Neuron (in vitro differentiated cells): Measurements from ENCODE around the gene PIK3R5.

Experiments
- H2AFZ ChIP-seq: one replicate; pipeline ENCODE4 v1.6.1; 2013; ENCODE audit warnings: low read depth, mild to moderate bottlenecking, inconsistent platforms, low read length, moderate library complexity
- H3K27me3 ChIP-seq: one replicate; pipeline ENCODE4 v1.6.1; 2013; ENCODE audit warnings: low read length; ENCODE audit not compliant: insufficient read depth
- H3K36me3 ChIP-seq: one replicate; pipeline ENCODE4 v1.6.1; 2013; ENCODE audit warnings: low read length; ENCODE audit not compliant: insufficient read depth
- H3K4me1 ChIP-seq: one replicate; pipeline ENCODE4 v1.6.1; 2013; ENCODE audit warnings: low read length; ENCODE audit not compliant: insufficient read depth
- H3K4me3 ChIP-seq: 2 replicates; pipeline ENCODE4 v1.5.1; 2013; ENCODE audit warnings: mild to moderate bottlenecking, low read length, moderate library complexity
- H3K9me3 ChIP-seq: one replicate; pipeline ENCODE4 v1.6.1; 2013; ENCODE audit warnings: low read length

Gene PIK3R5

GRCh38 chr17:8849311-8850041 is 116.0 kb downstream of the PIK3R5 start:
- Histone ChIP-seq H3K4me3 (no peak overlapping the region), H2AFZ (no peak overlapping the region), H3K27me3 (no peaks in the 10 kb centered on the region), H3K36me3 (no peaks in the 10 kb centered on the region), H3K4me1 (no peaks in the 10 kb centered on the region), H3K9me3 (no peaks in the 10 kb centered on the region)

- H2AFZ ChIP-seq = no peak overlapping the region
- no peaks in the 10 kb centered on the region for H3K36me3 ChIP-seq
- H3K4me3 ChIP-seq = no peak overlapping the region
- no peaks in the 10 kb centered on the region for H3K9me3 ChIP-seq
- H3K27me3 ChIP-seq = no peaks in the 10 kb centered on the region
- no peaks in the 10 kb centered on the region for H3K4me1 ChIP-seq
Observed at GRCh38 chr17:8847891-8848290, 117.6 kb downstream of the PIK3R5 start.

- H3K4me1 ChIP-seq = no peaks in the 10 kb centered on the region
- H3K4me3 ChIP-seq = peak overlapping the region; percentile 13
- H3K36me3 ChIP-seq = no peaks in the 10 kb centered on the region
- no peaks in the 10 kb centered on the region for H3K9me3 ChIP-seq
- peaks cover 2% of the 10 kb centered on the region for H3K27me3 ChIP-seq
- H2AFZ ChIP-seq = no peak overlapping the region
Observed at GRCh38 chr17:8846768-8847211, 118.7 kb downstream of the PIK3R5 start.

GRCh38 chr17:8844229-8845218 is 121.0 kb downstream of the PIK3R5 start:
- Histone ChIP-seq H3K4me1 (no peaks in the 10 kb centered on the region), H3K27me3 (peaks cover 2% of the 10 kb centered on the region), H3K36me3 (no peaks in the 10 kb centered on the region), H2AFZ (no peak overlapping the region), H3K9me3 (no peaks in the 10 kb centered on the region), H3K4me3 (no peak overlapping the region)

- no peaks in the 10 kb centered on the region for H3K9me3 ChIP-seq
- H3K4me3 ChIP-seq = no peak overlapping the region
Observed at GRCh38 chr17:8843344-8843743, 122.2 kb downstream of the PIK3R5 start.

GRCh38 chr17:8841844-8842243 is 123.7 kb downstream of the PIK3R5 start:
- H2AFZ ChIP-seq = no peak overlapping the region
- H3K4me1 ChIP-seq = no peaks in the 10 kb centered on the region
- H3K36me3 ChIP-seq = no peaks in the 10 kb centered on the region
- H3K4me3 ChIP-seq = no peak overlapping the region
- peaks cover 4% of the 10 kb centered on the region for H3K27me3 ChIP-seq
- no peaks in the 10 kb centered on the region for H3K9me3 ChIP-seq

More at GRCh38 chr17:8843344-8843743, 122.2 kb downstream of the PIK3R5 start:
- peaks cover 4% of the 10 kb centered on the region for H3K27me3 ChIP-seq
- H3K4me1 ChIP-seq = no peaks in the 10 kb centered on the region
- H3K36me3 ChIP-seq = no peaks in the 10 kb centered on the region
- H2AFZ ChIP-seq = no peak overlapping the region

- no peak overlapping the region for H2AFZ ChIP-seq
- no peaks in the 10 kb centered on the region for H3K9me3 ChIP-seq
- H3K36me3 ChIP-seq = no peaks in the 10 kb centered on the region
- H3K4me3 ChIP-seq = no peak overlapping the region
- H3K4me1 ChIP-seq = no peaks in the 10 kb centered on the region
- H3K27me3 ChIP-seq = peaks cover 4% of the 10 kb centered on the region
Observed at GRCh38 chr17:8839410-8839935, 126.0 kb downstream of the PIK3R5 start.

GRCh38 chr17:8838551-8839095 is 126.9 kb downstream of the PIK3R5 start:
- H3K4me1 ChIP-seq = no peaks in the 10 kb centered on the region
- H3K36me3 ChIP-seq = no peaks in the 10 kb centered on the region
- no peak overlapping the region for H3K4me3 ChIP-seq
- H3K9me3 ChIP-seq = no peaks in the 10 kb centered on the region
- H2AFZ ChIP-seq = no peak overlapping the region
- H3K27me3 ChIP-seq = peaks cover 4% of the 10 kb centered on the region

- Histone ChIP-seq H3K27me3 (peaks cover 4% of the 10 kb centered on the region), H3K4me3 (no peak overlapping the region), H3K36me3 (no peaks in the 10 kb centered on the region), H3K9me3 (no peaks in the 10 kb centered on the region), H2AFZ (no peak overlapping the region), H3K4me1 (no peaks in the 10 kb centered on the region)
Observed at GRCh38 chr17:8837563-8838075, 127.9 kb downstream of the PIK3R5 start.

- H3K4me1 ChIP-seq = no peaks in the 10 kb centered on the region
- no peak overlapping the region for H2AFZ ChIP-seq
- H3K9me3 ChIP-seq = no peaks in the 10 kb centered on the region
- no peak overlapping the region for H3K4me3 ChIP-seq
- no peaks in the 10 kb centered on the region for H3K36me3 ChIP-seq
- H3K27me3 ChIP-seq = peaks cover 3% of the 10 kb centered on the region
Observed at GRCh38 chr17:8836821-8837562, 128.5 kb downstream of the PIK3R5 start.

GRCh38 chr17:8835631-8836364 is 129.7 kb downstream of the PIK3R5 start:
- Histone ChIP-seq H3K36me3 (no peaks in the 10 kb centered on the region), H3K4me1 (no peaks in the 10 kb centered on the region), H3K27me3 (peaks cover 3% of the 10 kb centered on the region), H3K9me3 (no peaks in the 10 kb centered on the region), H3K4me3 (no peak overlapping the region), H2AFZ (no peak overlapping the region)

- Histone ChIP-seq H2AFZ (no peak overlapping the region), H3K4me1 (no peaks in the 10 kb centered on the region), H3K27me3 (peaks cover 3% of the 10 kb centered on the region), H3K36me3 (no peaks in the 10 kb centered on the region), H3K4me3 (no peak overlapping the region), H3K9me3 (no peaks in the 10 kb centered on the region)
Observed at GRCh38 chr17:8835106-8835505, 130.4 kb downstream of the PIK3R5 start.
